ENCODE data around the gene CP.
A peak's percentile ranks its signal among the peaks of the same experiment; 100 is the strongest.

The CP gene

DNA sequence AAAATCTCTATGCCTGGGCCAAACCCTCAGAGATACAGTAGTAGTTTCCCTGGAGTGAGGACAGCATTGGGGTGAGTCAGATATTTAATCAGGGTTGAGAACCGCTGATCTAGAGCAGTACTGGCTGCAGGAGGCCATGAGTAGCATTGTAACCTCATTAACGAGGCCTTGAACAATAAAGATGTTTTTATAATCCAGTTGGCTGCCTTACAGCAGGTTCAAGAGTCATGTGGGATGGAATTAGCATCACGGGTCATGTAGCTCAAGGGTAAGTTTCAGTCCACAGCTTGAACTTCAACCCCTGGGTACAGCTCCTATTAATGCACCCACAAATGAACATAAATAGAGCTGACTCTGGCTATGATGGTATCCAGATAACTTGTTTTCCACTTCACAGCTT lies 87.1 kb downstream of the CP start:
- Histone ChIP-seq H3K4me1 (peaks cover 17% of the 10 kb centered on the region), H4K20me1 (no peaks in the 10 kb centered on the region), H3K4me2 (no peak overlapping the region), H3K9me3 (no peaks in the 10 kb centered on the region), H3K4me3 (no peak overlapping the region), H3K27ac (no peak overlapping the region), H3K9ac (no peak overlapping the region), H3K27me3 (no peaks in the 10 kb centered on the region), H3K36me3 (peaks cover 15% of the 10 kb centered on the region)
- TF ChIP-seq Cebpa-rat (IDR thresholded peaks at IDR 0.05): no peak

DNA sequence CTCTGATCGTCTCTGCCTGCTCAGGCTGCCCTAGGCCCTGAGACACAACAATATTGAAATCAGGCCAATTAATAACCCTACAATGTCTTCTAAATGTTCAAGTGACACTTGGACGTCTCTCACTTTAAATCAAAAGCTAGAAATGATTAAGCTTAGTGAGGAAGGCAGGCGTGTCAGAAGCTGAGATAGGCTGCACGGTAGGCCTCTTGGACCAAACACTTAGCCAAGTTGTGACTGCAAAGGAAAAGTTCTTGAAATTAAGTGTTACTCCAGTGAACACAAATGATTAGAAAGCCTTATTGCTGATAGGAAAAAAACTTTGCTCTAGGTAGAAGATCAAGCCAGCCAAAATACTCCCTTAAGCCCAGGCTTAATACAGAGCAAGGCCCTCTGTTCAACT lies 90.0 kb downstream of the CP start:
- Histone ChIP-seq H3K36me3 (peaks cover 15% of the 10 kb centered on the region), H3K4me2 (peak overlapping the region; percentile 68), H3K27ac (no peak overlapping the region), H3K4me1 (peaks cover 24% of the 10 kb centered on the region), H4K20me1 (no peaks in the 10 kb centered on the region), H3K9me3 (no peaks in the 10 kb centered on the region), H3K27me3 (no peaks in the 10 kb centered on the region), H3K4me3 (no peak overlapping the region), H3K9ac (no peak overlapping the region)
- no peak for TF ChIP-seq Cebpa-rat (IDR thresholded peaks at IDR 0.05)

- peak within 1 kb of the TSS; percentile 68 for H3K4me2 ChIP-seq
- peak within 1 kb of the TSS; percentile 89 for H3K4me3 ChIP-seq
- H4K20me1 ChIP-seq: no peaks in the 10 kb centered on the region
- no peaks in the 10 kb centered on the region for H3K27me3 ChIP-seq
- H3K36me3 ChIP-seq: peaks cover 13% of the 10 kb centered on the region
- no peak for TF ChIP-seq Cebpa-rat (IDR thresholded peaks at IDR 0.05)
- H3K4me1 ChIP-seq: peaks cover 24% of the 10 kb centered on the region
- no peaks in the 10 kb centered on the region for H3K9me3 ChIP-seq
- H3K27ac ChIP-seq: peak within 1 kb of the TSS; percentile 72
- H3K9ac ChIP-seq: peak within 1 kb of the TSS; percentile 81
Observed at GRCh38 chr3:149129326-149130205, 92.1 kb downstream of the CP start, which contains the start of gene HPS3. HPS3 (plus strand) TSS chr3:149129638; CDS start chr3:149129724, 86 bp downstream.

- H3K4me3 ChIP-seq: peak overlapping the region; percentile 89
- no peaks in the 10 kb centered on the region for H4K20me1 ChIP-seq
- H3K4me1 ChIP-seq: peaks cover 24% of the 10 kb centered on the region
- H3K36me3 ChIP-seq: peaks cover 9% of the 10 kb centered on the region; the same call in 1 of the 2 replicates
- H3K27me3 ChIP-seq: no peaks in the 10 kb centered on the region
- peak overlapping the region; percentile 68 for H3K4me2 ChIP-seq
- peak overlapping the region; percentile 81; the same call in 1 of the 2 replicates for H3K9ac ChIP-seq
- no peak for TF ChIP-seq Cebpa-rat (IDR thresholded peaks at IDR 0.05)
- no peaks in the 10 kb centered on the region for H3K9me3 ChIP-seq
- no peak overlapping the region for H3K27ac ChIP-seq
Observed at GRCh38 chr3:149128821-149129220, 92.8 kb downstream of the CP start.

DNA sequence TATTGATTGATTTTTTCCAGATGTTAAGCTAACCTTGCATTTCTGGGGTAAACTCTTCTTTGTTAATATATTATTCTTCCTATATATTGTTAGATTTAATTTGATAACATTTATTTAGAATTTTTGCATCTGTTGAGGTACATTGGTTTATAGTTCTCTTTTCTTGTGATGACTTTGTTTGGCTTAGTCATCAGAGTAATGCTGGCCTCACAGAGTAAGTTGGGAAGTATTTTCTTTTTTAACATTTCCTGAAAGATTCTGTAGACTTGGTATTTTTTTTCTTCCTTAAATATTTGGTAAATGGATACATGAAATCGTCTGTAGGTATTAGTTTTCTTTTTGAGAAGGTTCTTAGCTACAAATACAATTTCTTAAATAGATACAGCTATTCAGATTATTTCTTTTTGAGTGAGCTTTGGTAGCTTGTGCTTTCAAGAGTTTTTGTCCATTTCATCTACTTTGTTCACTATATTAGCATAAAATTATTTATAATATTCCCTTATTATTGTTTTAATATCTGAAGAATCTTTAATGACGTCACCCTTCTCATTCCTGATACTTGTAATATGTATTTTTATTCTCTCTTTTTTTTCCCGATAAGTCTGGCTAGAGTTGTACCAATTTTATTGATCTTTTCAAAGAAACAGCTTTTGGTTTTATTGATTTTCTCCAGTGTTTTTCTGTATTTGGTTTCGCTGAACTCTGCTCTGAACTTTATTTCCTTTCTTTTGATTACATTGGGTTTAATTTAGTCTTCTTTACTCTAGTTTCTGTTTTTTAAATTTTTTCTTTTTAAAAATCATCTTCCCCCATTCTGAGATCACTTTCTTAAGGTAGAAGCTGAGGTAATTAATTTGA lies 98.7 kb downstream of the CP start:
- H3K4me2 ChIP-seq: no peak overlapping the region
- H3K9me3 ChIP-seq: no peaks in the 10 kb centered on the region
- H3K36me3 ChIP-seq: no peaks in the 10 kb centered on the region
- H3K27ac ChIP-seq: no peak overlapping the region
- H3K4me1 ChIP-seq: no peaks in the 10 kb centered on the region
- H3K27me3 ChIP-seq: no peaks in the 10 kb centered on the region
- H4K20me1 ChIP-seq: no peaks in the 10 kb centered on the region
- H3K4me3 ChIP-seq: no peak overlapping the region
- no peak overlapping the region for H3K9ac ChIP-seq
- no peak for TF ChIP-seq Cebpa-rat (IDR thresholded peaks at IDR 0.05)

Measured in BLaER1 (cell line).